ENCODE results near the gene FBL.

DNA sequence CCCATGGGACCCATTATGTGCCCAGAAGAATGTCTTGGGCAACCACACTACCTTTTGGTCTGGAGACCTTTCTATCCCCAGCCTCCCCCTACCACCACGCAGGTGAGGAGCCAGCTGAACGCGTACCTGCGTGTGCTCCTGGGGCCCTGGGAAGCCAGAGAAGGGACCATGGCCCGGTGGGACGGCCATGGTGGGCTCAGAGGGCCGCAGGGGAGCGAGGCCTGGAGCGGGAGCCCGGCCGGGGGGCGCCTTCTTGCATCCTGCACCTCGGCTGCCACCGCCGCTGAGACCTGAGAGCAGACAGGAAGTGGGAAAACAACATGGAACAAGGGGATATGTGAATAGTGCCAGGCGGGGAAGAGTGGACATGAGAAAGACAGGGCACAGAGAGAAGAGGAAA lies 14.5 kb downstream of the FBL start:
- TF ChIP-seq, protein P1, sequence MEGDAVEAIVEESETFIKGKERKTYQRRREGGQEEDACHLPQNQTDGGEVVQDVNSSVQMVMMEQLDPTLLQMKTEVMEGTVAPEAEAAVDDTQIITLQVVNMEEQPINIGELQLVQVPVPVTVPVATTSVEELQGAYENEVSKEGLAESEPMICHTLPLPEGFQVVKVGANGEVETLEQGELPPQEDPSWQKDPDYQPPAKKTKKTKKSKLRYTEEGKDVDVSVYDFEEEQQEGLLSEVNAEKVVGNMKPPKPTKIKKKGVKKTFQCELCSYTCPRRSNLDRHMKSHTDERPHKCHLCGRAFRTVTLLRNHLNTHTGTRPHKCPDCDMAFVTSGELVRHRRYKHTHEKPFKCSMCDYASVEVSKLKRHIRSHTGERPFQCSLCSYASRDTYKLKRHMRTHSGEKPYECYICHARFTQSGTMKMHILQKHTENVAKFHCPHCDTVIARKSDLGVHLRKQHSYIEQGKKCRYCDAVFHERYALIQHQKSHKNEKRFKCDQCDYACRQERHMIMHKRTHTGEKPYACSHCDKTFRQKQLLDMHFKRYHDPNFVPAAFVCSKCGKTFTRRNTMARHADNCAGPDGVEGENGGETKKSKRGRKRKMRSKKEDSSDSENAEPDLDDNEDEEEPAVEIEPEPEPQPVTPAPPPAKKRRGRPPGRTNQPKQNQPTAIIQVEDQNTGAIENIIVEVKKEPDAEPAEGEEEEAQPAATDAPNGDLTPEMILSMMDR (conservative IDR thresholded peaks at IDR 0.05): no peak
- TF ChIP-seq EZH2 (IDR thresholded peaks at IDR 0.05; ENCODE audit: low read depth): no peak

All from PC-9 (cell line).